H1 (cell line): ENCODE results near the gene CHSY1. TPM values are rescaled to one million over a fixed set of nuclear protein-coding genes. Genes with fewer than 3 reads are reported as not detected.

ENCODE experiments used
- KDM4A ChIP-seq: IDR thresholded peaks from one replicate; pipeline ENCODE4 v1.7.1; 2012; ENCODE audit warnings: low read depth, mild to moderate bottlenecking, moderate library complexity, low read length, inconsistent platforms; ENCODE audit not compliant: severe bottlenecking
- NANOG ChIP-seq: IDR thresholded peaks from 2 replicates; pipeline ENCODE4 v1.6.1; 2011; ENCODE audit warnings: low read length, low read depth, mild to moderate bottlenecking, inconsistent platforms; ENCODE audit not compliant: insufficient read depth, poor library complexity, severe bottlenecking
- NRF1 ChIP-seq: IDR thresholded peaks from 2 replicates; pipeline ENCODE4 v1.6.1; 2011; ENCODE audit warnings: mild to moderate bottlenecking, low read depth, low read length, improper control_type of control experiment
- SAP30 ChIP-seq: fragments of 300-600 bp; sonication (generic); IDR thresholded peaks from 2 replicates; pipeline ENCODE4 v1.7.1; 2012; ENCODE audit warnings: low read length, moderate library complexity, mild to moderate bottlenecking, inconsistent platforms; ENCODE audit not compliant: insufficient read depth, insufficient replicate concordance
- SIX5 ChIP-seq: IDR thresholded peaks from 2 replicates; pipeline ENCODE4 v1.6.1; 2011; ENCODE audit warnings: mild to moderate bottlenecking, low read depth, low read length
- SP2 ChIP-seq: IDR thresholded peaks from 2 replicates; pipeline ENCODE4 v1.6.1; 2012; ENCODE audit warnings: mild to moderate bottlenecking, low read length, inconsistent platforms
- YY1 ChIP-seq: IDR thresholded peaks from 2 replicates; pipeline ENCODE4 v1.6.1; 2011; ENCODE audit warnings: low read depth, mild to moderate bottlenecking, low read length
- polyA plus RNA-seq, 7 experiments: library from polyadenylated mRNA; depleted of rRNA in 3 of 7; stranded (reverse) in 5 of 7; unstranded in 2 of 7; fragments of >200 nt in 5 of 7; fragments of 200-250 nt in 2 of 7; gene quantifications; 1 replicate in 5 of 7; 2 replicates in 1 of 7; 4 replicates in 1 of 7; pipeline versions ENCODE4 v1.2.1 to v1.2.3, GENCODE V29; 2011 to 2013; ENCODE audit warnings: missing spikeins in 2 of 7, mixed read lengths in 2 of 7
- total RNA-seq: library from RNA; stranded (reverse); fragmentation: NEBNext Ultra II Directional; extraction: Animal tissue kit (Norgen Biotek cat#: 25700); gene quantifications from 2 replicates; pipeline ENCODE4 v1.2.1, GENCODE V29; 2021

Gene CHSY1
- total and polyA plus RNA-seq, 2 of the 8 experiments (the other 6 are each of a cell fraction or from before 2014, with no cell fraction given), result 24.9 to 60.7 TPM

GRCh38 chr15:101171954-101172353 lies 79.9 kb downstream of the CHSY1 start (continued):
- no peak for TF ChIP-seq NANOG
- TF ChIP-seq YY1, result no peak
- TF ChIP-seq KDM4A, result no peak
- TF ChIP-seq SAP30, result no peak
- TF ChIP-seq SIX5, result no peak
- TF ChIP-seq NRF1, result no peak
- TF ChIP-seq SP2, result no peak
